Prostate gland (tissue), 2 donors: ENCODE results near the gene EPS8L1.

Experiments
- CTCF ChIP-seq, 4 experiments: fragments of 200-600 bp in 2 of 4; fragments of 450-650 bp in 2 of 4; sonication (generic) in 2 of 4; IDR thresholded peaks; 1 replicate in 3 of 4; 2 replicates in 1 of 4; pipeline ENCODE4 v1.5.1; 2016 to 2019; ENCODE audit warnings: antibody characterized with exemption in 4 of 4, mild to moderate bottlenecking in 2 of 4, moderate library complexity in 2 of 4
- POLR2A ChIP-seq: fragments of 450-650 bp; IDR thresholded peaks from one replicate; pipeline ENCODE4 v1.6.1; 2016; ENCODE audit warnings: antibody characterized with exemption, mild to moderate bottlenecking
- POLR2AphosphoS5 ChIP-seq: sonication (generic); formaldehyde crosslinking; IDR thresholded peaks from one replicate; pipeline ENCODE4 v1.6.1; 2017; ENCODE audit warnings: antibody characterized with exemption

- TF ChIP-seq POLR2A (no peak), CTCF (IDR thresholded peaks at IDR 0.05) (no peak), POLR2AphosphoS5 (no peak)
These were observed 1.4 kb downstream of the EPS8L1 start for GRCh38 chr19:55077106-55077505.
